ENCODE results near the gene TOMM20.
"Not testable (repeated sequence)": the region's sequence is repeated elsewhere in the genome, so short reads cannot be mapped to it uniquely, and the experiment has no call there.

Gene TOMM20

DNA sequence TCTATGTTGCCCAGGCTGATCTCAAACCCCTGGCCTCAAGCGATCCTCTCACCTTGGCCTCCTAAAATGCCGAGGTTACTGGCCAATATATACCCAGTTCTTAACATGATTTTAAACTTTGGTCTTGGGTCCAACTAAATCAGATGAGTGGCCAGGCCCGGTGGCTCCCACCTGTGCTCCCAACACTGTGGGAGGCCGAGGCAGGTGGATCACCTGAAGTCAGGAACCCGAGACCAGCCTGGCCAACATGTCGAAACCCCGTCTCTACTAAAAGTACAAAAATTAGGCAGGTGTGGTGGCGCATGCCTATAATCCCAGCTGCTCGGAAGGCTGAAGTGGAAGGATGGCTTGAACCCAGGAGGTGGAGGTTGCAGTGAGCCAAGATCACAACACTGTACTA is 29.6 kb downstream of the TOMM20 start:
- Histone ChIP-seq H3K9me3 (ENCODE audit: control extremely low read depth in 1 of 5, control insufficient read depth in 4 of 5, insufficient read depth in 2 of 5, low read depth in 1 of 5, low read length in 4 of 5) (no peaks in the 10 kb centered on the region), H3K36me3 (ENCODE audit: control insufficient read depth in 4 of 4, insufficient read depth in 4 of 4, low read length in 3 of 4) (no peaks in the 10 kb centered on the region), H3K4me1 (ENCODE audit: control extremely low read depth in 1 of 4, control insufficient read depth in 4 of 4, insufficient read depth in 4 of 4, low read length in 3 of 4) (peaks cover 0 to 8% (median 5%) of the 10 kb centered on the region in 4 experiments), H3K27ac (ENCODE audit: insufficient read depth in 1 of 2, low read depth in 1 of 2, low read length in 2 of 2, poor library complexity in 1 of 2, severe bottlenecking in 2 of 2) (no peak overlapping the region), H3K4me3 (ENCODE audit: control insufficient read depth in 1 of 7, extremely low read depth in 1 of 7, insufficient read depth in 4 of 7, low read depth in 2 of 7, low read length in 6 of 7) (no peak overlapping the region), H3K27me3 (replicated peaks in 2 of 5; ENCODE audit: control insufficient read depth in 4 of 5, insufficient read depth in 5 of 5, low read length in 4 of 5) (no peaks in the 10 kb centered on the region)
- DNase-seq, result no peak
- CTCF ChIA-PET, result interaction anchor here (1.0 to 1.3 kb wide), 2 partner anchors 20 to 318 kb away, joined by 3 to 4 read pairs; no protein-coding TSS in a partner anchor
- 98% methylated on average over 9 of the region's 9 CpGs for WGBS (ENCODE audit: insufficient coverage)
- POLR2A ChIA-PET, result no interaction called here

DNA sequence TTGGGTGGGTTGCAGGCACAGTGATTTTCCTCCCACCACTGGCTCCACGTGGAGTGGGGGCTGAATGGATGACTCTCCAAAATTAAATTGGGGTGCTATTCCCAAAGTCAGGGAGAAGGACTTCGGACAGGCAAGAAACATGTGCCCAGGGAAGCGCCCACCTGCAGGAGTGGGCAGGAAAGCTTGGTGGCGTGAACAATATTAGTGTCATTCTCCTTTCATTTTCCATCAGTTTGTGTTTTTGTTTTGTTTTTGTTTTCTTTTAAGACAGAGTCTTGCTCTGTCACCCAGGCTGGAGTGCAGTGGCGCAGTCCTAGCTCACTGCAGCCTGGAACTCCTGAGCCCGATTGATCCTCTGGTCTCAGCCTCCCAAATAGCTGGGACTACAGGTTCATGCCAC is 30.1 kb downstream of the TOMM20 start:
- Histone ChIP-seq H3K4me1 (ENCODE audit: control extremely low read depth in 1 of 4, control insufficient read depth in 4 of 4, insufficient read depth in 4 of 4, low read length in 3 of 4) (peaks cover 0 to 10% (median 8%) of the 10 kb centered on the region in 4 experiments), H3K27ac (ENCODE audit: insufficient read depth in 1 of 2, low read depth in 1 of 2, low read length in 2 of 2, poor library complexity in 1 of 2, severe bottlenecking in 2 of 2) (no peak overlapping the region), H3K36me3 (ENCODE audit: control insufficient read depth in 4 of 4, insufficient read depth in 4 of 4, low read length in 3 of 4) (no peaks in the 10 kb centered on the region), H3K4me3 (ENCODE audit: control insufficient read depth in 1 of 7, extremely low read depth in 1 of 7, insufficient read depth in 4 of 7, low read depth in 2 of 7, low read length in 6 of 7) (no peak overlapping the region), H3K9me3 (ENCODE audit: control extremely low read depth in 1 of 5, control insufficient read depth in 4 of 5, insufficient read depth in 2 of 5, low read depth in 1 of 5, low read length in 4 of 5) (no peaks in the 10 kb centered on the region), H3K27me3 (replicated peaks in 2 of 5; ENCODE audit: control insufficient read depth in 4 of 5, insufficient read depth in 5 of 5, low read length in 4 of 5) (no peaks in the 10 kb centered on the region)
- ChIA-PET CTCF (interaction anchor here (1.3 kb wide), 1 partner anchor 318 kb away, joined by 4 read pairs; no protein-coding TSS in a partner anchor), POLR2A (interaction anchor here (0.8 kb wide), 1 partner anchor 92 kb away, joined by 8 read pairs; no protein-coding TSS in a partner anchor)
- 91% methylated on average over 6 of the region's 6 CpGs for WGBS (ENCODE audit: insufficient coverage)
- no peak for DNase-seq

DNA sequence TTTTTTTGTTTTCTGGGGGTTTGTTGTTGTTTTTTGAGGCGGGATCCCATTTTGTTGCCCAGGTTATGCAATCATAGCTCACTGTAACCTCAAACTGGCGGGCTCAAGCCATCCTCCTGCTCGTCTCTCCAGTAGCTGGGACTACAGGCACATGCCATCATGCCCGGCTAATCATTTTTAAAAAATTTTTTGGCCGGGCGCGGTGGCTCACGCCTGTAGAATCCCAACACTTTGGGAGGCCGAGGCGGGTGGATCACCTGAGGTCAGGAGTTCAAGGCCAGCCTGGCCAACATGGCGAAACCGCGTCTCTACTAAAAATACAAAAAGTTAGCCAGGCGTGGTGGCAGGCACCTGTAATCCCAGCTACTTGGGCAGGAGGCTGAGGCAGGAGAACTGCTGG is 31.1 kb downstream of the TOMM20 start:
- peaks cover 0 to 12% (median 6%) of the 10 kb centered on the region in 4 experiments for H3K4me1 ChIP-seq (ENCODE audit: control extremely low read depth in 1 of 4, control insufficient read depth in 4 of 4, insufficient read depth in 4 of 4, low read length in 3 of 4)
- not testable (repeated sequence) for H3K4me3 ChIP-seq (ENCODE audit: control insufficient read depth in 1 of 7, extremely low read depth in 1 of 7, insufficient read depth in 4 of 7, low read depth in 2 of 7, low read length in 6 of 7); H3K36me3 ChIP-seq (ENCODE audit: control insufficient read depth in 4 of 4, insufficient read depth in 4 of 4, low read length in 3 of 4); H3K27me3 ChIP-seq (replicated peaks in 2 of 5; ENCODE audit: control insufficient read depth in 4 of 5, insufficient read depth in 5 of 5, low read length in 4 of 5); H3K9me3 ChIP-seq (ENCODE audit: control extremely low read depth in 1 of 5, control insufficient read depth in 4 of 5, insufficient read depth in 2 of 5, low read depth in 1 of 5, low read length in 4 of 5); H3K27ac ChIP-seq (ENCODE audit: insufficient read depth in 1 of 2, low read depth in 1 of 2, low read length in 2 of 2, poor library complexity in 1 of 2, severe bottlenecking in 2 of 2); DNase-seq
- WGBS (ENCODE audit: insufficient coverage), result 93% methylated on average over 14 of the region's 14 CpGs
- ChIA-PET POLR2A (interaction anchor here (0.6 to 0.8 kb wide), 3 partner anchors 11 to 142 kb away, joined by 3 to 8 read pairs (median 5); no protein-coding TSS in a partner anchor), CTCF (interaction anchor here (1.3 kb wide), 1 partner anchor 319 kb away, joined by 4 read pairs; no protein-coding TSS in a partner anchor)

DNA sequence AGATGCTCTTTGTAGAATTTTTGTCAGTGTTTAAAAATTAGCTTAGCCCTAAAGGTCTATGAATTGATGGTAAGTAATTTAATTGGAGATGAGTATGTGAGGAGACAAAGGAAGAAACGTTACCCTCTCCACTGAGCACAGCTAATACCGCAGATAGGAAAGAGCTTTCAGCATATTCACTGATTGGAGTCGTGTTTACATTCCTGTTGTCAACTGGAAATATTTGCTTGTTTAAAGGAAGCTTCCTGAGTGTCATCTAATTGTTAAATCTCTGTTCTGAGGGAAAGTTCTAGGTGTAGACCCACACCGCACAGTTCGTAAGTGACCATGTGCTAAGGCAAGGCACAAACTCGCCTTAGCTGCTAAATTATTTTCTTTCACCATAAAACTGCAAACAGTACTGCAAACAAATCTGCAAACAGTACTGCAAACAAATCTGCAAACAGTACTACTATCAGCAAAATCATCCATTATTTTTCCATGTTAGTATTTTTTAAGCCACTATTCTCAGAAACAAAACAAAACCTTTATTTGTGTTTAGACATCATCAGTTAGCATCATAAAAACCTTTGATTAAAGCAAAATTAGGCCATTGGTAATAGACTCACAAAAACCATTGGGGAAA is 32.6 kb downstream of the TOMM20 start:
- no peak overlapping the region for H3K4me3 ChIP-seq (ENCODE audit: control insufficient read depth in 1 of 7, extremely low read depth in 1 of 7, insufficient read depth in 4 of 7, low read depth in 2 of 7, low read length in 6 of 7)
- no peaks in the 10 kb centered on the region for H3K36me3 ChIP-seq (ENCODE audit: control insufficient read depth in 4 of 4, insufficient read depth in 4 of 4, low read length in 3 of 4)
- H3K27me3 ChIP-seq (replicated peaks in 2 of 5; ENCODE audit: control insufficient read depth in 4 of 5, insufficient read depth in 5 of 5, low read length in 4 of 5), result no peaks in the 10 kb centered on the region
- H3K27ac ChIP-seq (ENCODE audit: insufficient read depth in 1 of 2, low read depth in 1 of 2, low read length in 2 of 2, poor library complexity in 1 of 2, severe bottlenecking in 2 of 2), result no peak overlapping the region
- H3K4me1 ChIP-seq (ENCODE audit: control extremely low read depth in 1 of 4, control insufficient read depth in 4 of 4, insufficient read depth in 4 of 4, low read length in 3 of 4), result peaks cover 0 to 13% (median 8%) of the 10 kb centered on the region in 4 experiments
- DNase-seq, result no peak
- H3K9me3 ChIP-seq (ENCODE audit: control extremely low read depth in 1 of 5, control insufficient read depth in 4 of 5, insufficient read depth in 2 of 5, low read depth in 1 of 5, low read length in 4 of 5), result no peaks in the 10 kb centered on the region
- ChIA-PET CTCF (interaction anchor here (1.0 to 2.4 kb wide), 6 partner anchors 9 to 597 kb away, joined by 4 to 7 read pairs (median 5); no protein-coding TSS in a partner anchor), POLR2A (interaction anchor here (0.6 to 0.7 kb wide), 2 partner anchors 10 to 629 kb away, joined by 3 read pairs; no protein-coding TSS in a partner anchor)
- 93% methylated on average over 6 of the region's 6 CpGs for WGBS (ENCODE audit: insufficient coverage)

DNA sequence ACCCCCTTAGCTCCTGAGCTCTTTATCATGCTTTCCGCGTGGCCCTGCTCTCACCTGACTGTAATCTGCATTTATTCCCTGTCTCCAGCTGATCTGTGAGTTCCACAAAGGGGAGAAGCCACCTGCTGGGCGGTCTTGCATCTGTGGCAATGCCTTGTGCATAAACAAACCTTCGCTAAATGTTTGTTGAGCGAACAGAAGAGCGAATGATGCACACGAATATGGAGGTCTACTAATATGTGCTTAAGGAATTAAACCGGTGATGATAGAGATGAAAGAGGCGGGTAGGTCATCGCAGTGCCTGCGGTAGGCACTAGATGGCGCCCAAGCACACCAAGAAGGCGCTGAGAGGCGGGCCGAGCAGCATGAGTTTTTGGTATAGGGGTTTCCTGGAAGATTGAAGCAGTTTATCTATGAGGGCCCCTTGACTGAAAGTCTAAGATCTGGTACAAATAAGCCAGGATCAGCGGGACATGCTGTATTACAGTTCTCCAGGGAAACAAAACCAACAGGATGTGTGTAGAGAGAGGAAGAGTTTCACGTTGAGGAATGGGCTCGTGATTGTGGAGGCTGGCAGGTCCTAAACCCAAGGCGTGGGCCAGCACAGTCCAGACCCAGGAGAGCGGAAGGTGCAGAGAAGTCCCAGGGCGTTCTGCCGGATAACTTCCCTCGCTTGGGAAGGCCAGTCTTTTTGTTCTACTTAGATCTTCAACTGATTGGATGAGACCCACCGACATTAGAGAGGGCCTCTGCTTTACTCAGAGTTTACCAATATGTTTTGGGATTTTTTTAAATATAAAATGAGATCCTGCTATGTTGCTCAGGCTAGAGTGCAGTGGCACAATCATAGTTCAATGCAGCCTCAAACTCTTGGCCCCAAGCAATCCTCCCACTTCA is 34.7 kb downstream of the TOMM20 start:
- H3K4me3 ChIP-seq (ENCODE audit: control insufficient read depth in 1 of 7, extremely low read depth in 1 of 7, insufficient read depth in 4 of 7, low read depth in 2 of 7, low read length in 6 of 7), result peak overlapping the region in 2 of 7 experiments; percentile 20 to 50
- no peak overlapping the region for H3K27ac ChIP-seq (ENCODE audit: insufficient read depth in 1 of 2, low read depth in 1 of 2, low read length in 2 of 2, poor library complexity in 1 of 2, severe bottlenecking in 2 of 2)
- ChIA-PET CTCF (interaction anchor here (0.5 to 2.4 kb wide), 27 partner anchors 8 to 690 kb away, joined by 3 to 8 read pairs (median 3); partner anchors contain the start of gene TOMM20), POLR2A (interaction anchor here (0.9 to 1.0 kb wide), 2 partner anchors 370 to 483 kb away, joined by 3 to 4 read pairs; no protein-coding TSS in a partner anchor)
- no peaks in the 10 kb centered on the region for H3K27me3 ChIP-seq (replicated peaks in 2 of 5; ENCODE audit: control insufficient read depth in 4 of 5, insufficient read depth in 5 of 5, low read length in 4 of 5)
- DNase-seq, result peak; percentile 76 to 89 (median 87)
- H3K36me3 ChIP-seq (ENCODE audit: control insufficient read depth in 4 of 4, insufficient read depth in 4 of 4, low read length in 3 of 4), result no peaks in the 10 kb centered on the region
- H3K9me3 ChIP-seq (ENCODE audit: control extremely low read depth in 1 of 5, control insufficient read depth in 4 of 5, insufficient read depth in 2 of 5, low read depth in 1 of 5, low read length in 4 of 5), result no peaks in the 10 kb centered on the region
- WGBS (ENCODE audit: insufficient coverage), result 39% methylated on average over 23 of the region's 24 CpGs
- H3K4me1 ChIP-seq (ENCODE audit: control extremely low read depth in 1 of 4, control insufficient read depth in 4 of 4, insufficient read depth in 4 of 4, low read length in 3 of 4), result peaks cover 0 to 26% (median 17%) of the 10 kb centered on the region in 4 experiments

DNA sequence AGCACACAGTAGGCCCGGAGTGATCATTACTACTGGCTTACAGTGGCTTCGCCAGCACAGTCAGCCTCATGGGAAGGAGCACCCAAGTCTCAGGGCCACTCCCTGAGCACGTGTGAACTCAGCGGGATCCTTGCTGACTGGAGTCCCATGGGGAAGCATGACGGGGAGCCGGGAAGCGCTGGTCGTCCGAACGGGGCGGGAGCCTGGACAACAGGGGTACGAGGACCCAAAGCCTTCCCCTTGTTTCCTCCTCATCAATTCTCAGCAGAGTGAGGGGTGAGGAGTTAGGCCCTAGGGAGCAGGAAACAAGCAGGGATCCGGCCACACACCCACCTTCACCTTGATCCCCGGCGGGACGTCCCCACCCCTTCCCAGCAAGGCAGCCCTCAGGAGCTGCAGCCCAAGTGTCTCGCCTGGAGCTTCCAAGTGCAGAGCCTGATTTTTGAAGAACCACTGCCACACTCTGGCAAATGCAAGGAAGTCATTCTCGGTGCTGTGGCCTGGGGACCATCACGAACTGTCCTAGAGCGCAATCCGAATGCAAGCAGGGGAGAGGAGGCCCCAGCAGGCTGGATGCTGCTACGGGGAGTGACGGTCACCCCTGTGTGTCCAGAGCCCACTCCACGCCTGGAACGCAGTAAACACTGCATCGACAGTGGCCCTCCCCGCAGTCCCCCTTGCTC is 35.5 kb downstream of the TOMM20 start:
- no peaks in the 10 kb centered on the region for H3K27me3 ChIP-seq (replicated peaks in 2 of 5; ENCODE audit: control insufficient read depth in 4 of 5, insufficient read depth in 5 of 5, low read length in 4 of 5)
- H3K4me1 ChIP-seq (ENCODE audit: control extremely low read depth in 1 of 4, control insufficient read depth in 4 of 4, insufficient read depth in 4 of 4, low read length in 3 of 4), result peaks cover 0 to 32% (median 19%) of the 10 kb centered on the region in 4 experiments
- H3K27ac ChIP-seq (ENCODE audit: insufficient read depth in 1 of 2, low read depth in 1 of 2, low read length in 2 of 2, poor library complexity in 1 of 2, severe bottlenecking in 2 of 2), result no peak overlapping the region
- CTCF ChIA-PET, result interaction anchor here (0.5 to 1.3 kb wide), 16 partner anchors 9 to 712 kb away, joined by 3 to 7 read pairs (median 3); partner anchors contain the start of gene TOMM20
- no peaks in the 10 kb centered on the region for H3K36me3 ChIP-seq (ENCODE audit: control insufficient read depth in 4 of 4, insufficient read depth in 4 of 4, low read length in 3 of 4)
- no peaks in the 10 kb centered on the region for H3K9me3 ChIP-seq (ENCODE audit: control extremely low read depth in 1 of 5, control insufficient read depth in 4 of 5, insufficient read depth in 2 of 5, low read depth in 1 of 5, low read length in 4 of 5)
- POLR2A ChIA-PET, result interaction anchor here (0.9 to 1.0 kb wide), 2 partner anchors 369 to 482 kb away, joined by 3 to 4 read pairs; no protein-coding TSS in a partner anchor
- WGBS (ENCODE audit: insufficient coverage), result 70% methylated on average over 27 of the region's 27 CpGs
- peak; percentile 47 to 61 (median 52) for DNase-seq
- H3K4me3 ChIP-seq (ENCODE audit: control insufficient read depth in 1 of 7, extremely low read depth in 1 of 7, insufficient read depth in 4 of 7, low read depth in 2 of 7, low read length in 6 of 7), result peak overlapping the region in 2 of 7 experiments; percentile 20 to 50

All from common myeloid progenitor, CD34-positive (primary cell).